Ovary (tissue), 3 donors: ENCODE results near the gene SLC35B1.

Experiments used
- EP300 ChIP-seq: sonication (generic); formaldehyde crosslinking; IDR thresholded peaks from one replicate; pipeline ENCODE4 v1.6.1; 2017; ENCODE audit warnings: antibody characterized with exemption
- POLR2A ChIP-seq: fragments of 450-650 bp; IDR thresholded peaks from one replicate; pipeline ENCODE4 v1.6.1; 2017; ENCODE audit warnings: antibody characterized with exemption, mild to moderate bottlenecking, moderate library complexity
- TF ChIP-seq, protein P1 (sequence below), 3 donors: fragments of 450-650 bp in 2 of 3; fragments of 200-600 bp in 1 of 3; IDR thresholded peaks; one replicate each; pipeline versions ENCODE4 v1.5.1 to v1.8.0; 2016 to 2022; ENCODE audit warnings: antibody characterized with exemption in 3 of 3, mild to moderate bottlenecking in 1 of 3
- donor health status: DM: no; HTN: no; CAD: no.

DNA sequence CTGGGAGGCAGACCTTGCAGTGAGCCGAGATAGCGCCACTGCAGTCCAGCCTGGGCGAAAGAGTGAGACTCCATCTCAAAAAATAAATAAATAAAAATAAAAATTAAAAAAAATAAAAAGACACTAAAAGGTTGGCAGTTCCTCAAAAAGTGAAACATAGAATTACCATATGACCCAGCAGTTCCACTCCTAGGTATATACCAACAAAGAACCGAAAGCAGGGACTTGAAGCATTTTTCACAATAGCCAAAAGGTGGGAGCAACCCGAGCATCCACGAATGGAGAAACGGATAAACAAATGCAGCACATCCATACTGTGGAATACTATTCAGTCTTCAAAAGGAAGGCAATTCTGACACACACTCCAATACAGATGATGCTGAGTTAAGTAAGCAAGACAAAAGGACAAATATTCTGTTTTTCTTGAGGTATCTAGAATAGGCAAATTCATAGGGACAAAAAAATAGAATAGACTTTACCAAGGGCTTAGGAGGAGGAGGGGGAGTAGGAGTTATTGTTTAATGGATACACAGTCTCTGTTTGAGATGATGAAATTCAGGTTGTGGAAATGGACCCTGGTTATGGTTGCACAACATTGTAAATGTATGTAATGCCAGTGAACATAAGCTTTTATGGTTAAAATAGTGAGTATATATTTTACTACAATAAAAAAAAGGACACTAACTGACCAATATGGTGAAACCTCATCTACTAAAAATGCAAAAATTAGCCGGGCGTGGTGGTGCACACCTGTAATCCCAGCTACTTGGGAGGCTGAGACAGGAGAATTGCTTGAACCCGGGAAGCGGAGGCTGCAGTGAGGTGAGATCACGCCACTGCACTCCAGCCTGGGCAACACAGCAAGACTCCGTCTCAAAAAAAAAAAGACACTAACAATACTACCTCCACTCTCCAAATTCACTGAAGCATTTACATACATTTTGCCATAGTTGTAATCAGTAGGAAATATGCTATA is 27.0 kb upstream of the SLC35B1 start:
- TF ChIP-seq, protein P1, sequence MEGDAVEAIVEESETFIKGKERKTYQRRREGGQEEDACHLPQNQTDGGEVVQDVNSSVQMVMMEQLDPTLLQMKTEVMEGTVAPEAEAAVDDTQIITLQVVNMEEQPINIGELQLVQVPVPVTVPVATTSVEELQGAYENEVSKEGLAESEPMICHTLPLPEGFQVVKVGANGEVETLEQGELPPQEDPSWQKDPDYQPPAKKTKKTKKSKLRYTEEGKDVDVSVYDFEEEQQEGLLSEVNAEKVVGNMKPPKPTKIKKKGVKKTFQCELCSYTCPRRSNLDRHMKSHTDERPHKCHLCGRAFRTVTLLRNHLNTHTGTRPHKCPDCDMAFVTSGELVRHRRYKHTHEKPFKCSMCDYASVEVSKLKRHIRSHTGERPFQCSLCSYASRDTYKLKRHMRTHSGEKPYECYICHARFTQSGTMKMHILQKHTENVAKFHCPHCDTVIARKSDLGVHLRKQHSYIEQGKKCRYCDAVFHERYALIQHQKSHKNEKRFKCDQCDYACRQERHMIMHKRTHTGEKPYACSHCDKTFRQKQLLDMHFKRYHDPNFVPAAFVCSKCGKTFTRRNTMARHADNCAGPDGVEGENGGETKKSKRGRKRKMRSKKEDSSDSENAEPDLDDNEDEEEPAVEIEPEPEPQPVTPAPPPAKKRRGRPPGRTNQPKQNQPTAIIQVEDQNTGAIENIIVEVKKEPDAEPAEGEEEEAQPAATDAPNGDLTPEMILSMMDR (IDR thresholded peaks at IDR 0.05): no peak
- TF ChIP-seq EP300: no peak
- TF ChIP-seq POLR2A: no peak
